ENCODE measurements around the gene TMEM225.
"Not testable (repeated sequence)": the region's sequence is repeated elsewhere in the genome, so short reads cannot be mapped to it uniquely, and the experiment has no call there.

TMEM225 gene

GRCh38 chr11:123885570-123885969 lies at the start of gene TMEM225:
Gene TMEM225 (minus strand): TSS chr11:123885670. CDS start chr11:123885425, 245 bp downstream.
- H3K9me3 ChIP-seq (ENCODE audit: control insufficient read depth in 2 of 2, low read length in 2 of 2) = no peaks in the 10 kb centered on the region
- H3K27me3 ChIP-seq (ENCODE audit: control insufficient read depth in 1 of 2, insufficient read depth in 2 of 2, low read length in 2 of 2) = no peaks in the 10 kb centered on the region
- H3K4me3 ChIP-seq (ENCODE audit: low read length in 2 of 2) = no peak within 1 kb of the TSS
- H3K27ac ChIP-seq (ENCODE audit: low read length) = no peak within 1 kb of the TSS
- H3K36me3 ChIP-seq (ENCODE audit: control insufficient read depth in 2 of 2, insufficient read depth in 2 of 2, low read length in 2 of 2) = no peaks in the 10 kb centered on the region
- H3K4me1 ChIP-seq (ENCODE audit: control insufficient read depth, insufficient read depth, low read length) = no peaks in the 10 kb centered on the region
- no peak within 1 kb of the TSS for H3K9ac ChIP-seq (ENCODE audit: low read length in 2 of 2)

- Histone ChIP-seq H3K4me1 (ENCODE audit: control insufficient read depth, insufficient read depth, low read length) (no peaks in the 10 kb centered on the region), H3K27ac (ENCODE audit: low read length) (no peak overlapping the region), H3K27me3 (ENCODE audit: control insufficient read depth in 1 of 2, insufficient read depth in 2 of 2, low read length in 2 of 2) (no peaks in the 10 kb centered on the region), H3K4me3 (ENCODE audit: low read length in 2 of 2) (no peak overlapping the region), H3K36me3 (ENCODE audit: control insufficient read depth in 2 of 2, insufficient read depth in 2 of 2, low read length in 2 of 2) (no peaks in the 10 kb centered on the region), H3K9me3 (ENCODE audit: control insufficient read depth in 2 of 2, low read length in 2 of 2) (no peaks in the 10 kb centered on the region), H3K9ac (ENCODE audit: low read length in 2 of 2) (no peak overlapping the region)
Observed at GRCh38 chr11:123924027-123924426, 38.6 kb upstream of the TMEM225 start.

- Histone ChIP-seq H3K27ac (ENCODE audit: low read length) (no peak overlapping the region), H3K4me3 (ENCODE audit: low read length in 2 of 2) (no peak overlapping the region), H3K4me1 (ENCODE audit: control insufficient read depth, insufficient read depth, low read length) (no peaks in the 10 kb centered on the region), H3K9me3 (ENCODE audit: control insufficient read depth in 2 of 2, low read length in 2 of 2) (no peaks in the 10 kb centered on the region), H3K27me3 (ENCODE audit: control insufficient read depth in 1 of 2, insufficient read depth in 2 of 2, low read length in 2 of 2) (no peaks in the 10 kb centered on the region), H3K36me3 (ENCODE audit: control insufficient read depth in 2 of 2, insufficient read depth in 2 of 2, low read length in 2 of 2) (no peaks in the 10 kb centered on the region), H3K9ac (ENCODE audit: low read length in 2 of 2) (no peak overlapping the region)
Observed at GRCh38 chr11:123920943-123921342, 35.5 kb upstream of the TMEM225 start.

GRCh38 chr11:123905826-123906225 lies 20.4 kb upstream of the TMEM225 start:
- Histone ChIP-seq H3K9me3 (ENCODE audit: control insufficient read depth in 2 of 2, low read length in 2 of 2) (no peaks in the 10 kb centered on the region), H3K27me3 (ENCODE audit: control insufficient read depth in 1 of 2, insufficient read depth in 2 of 2, low read length in 2 of 2) (no peaks in the 10 kb centered on the region), H3K4me3 (ENCODE audit: low read length in 2 of 2) (no peak overlapping the region), H3K4me1 (ENCODE audit: control insufficient read depth, insufficient read depth, low read length) (no peaks in the 10 kb centered on the region), H3K36me3 (ENCODE audit: control insufficient read depth in 2 of 2, insufficient read depth in 2 of 2, low read length in 2 of 2) (no peaks in the 10 kb centered on the region), H3K9ac (ENCODE audit: low read length in 2 of 2) (no peak overlapping the region), H3K27ac (ENCODE audit: low read length) (no peak overlapping the region)

GRCh38 chr11:123904932-123905331 lies 19.5 kb upstream of the TMEM225 start:
- Histone ChIP-seq H3K36me3 (ENCODE audit: control insufficient read depth in 2 of 2, insufficient read depth in 2 of 2, low read length in 2 of 2) (no peaks in the 10 kb centered on the region), H3K4me1 (ENCODE audit: control insufficient read depth, insufficient read depth, low read length) (no peaks in the 10 kb centered on the region), H3K27me3 (ENCODE audit: control insufficient read depth in 1 of 2, insufficient read depth in 2 of 2, low read length in 2 of 2) (no peaks in the 10 kb centered on the region), H3K9ac (ENCODE audit: low read length in 2 of 2) (no peak overlapping the region), H3K27ac (ENCODE audit: low read length) (no peak overlapping the region), H3K4me3 (ENCODE audit: low read length in 2 of 2) (no peak overlapping the region), H3K9me3 (ENCODE audit: control insufficient read depth in 2 of 2, low read length in 2 of 2) (no peaks in the 10 kb centered on the region)

- H3K9me3 ChIP-seq (ENCODE audit: control insufficient read depth in 2 of 2, low read length in 2 of 2) = no peaks in the 10 kb centered on the region
- no peaks in the 10 kb centered on the region for H3K36me3 ChIP-seq (ENCODE audit: control insufficient read depth in 2 of 2, insufficient read depth in 2 of 2, low read length in 2 of 2)
- H3K27ac ChIP-seq (ENCODE audit: low read length) = no peak overlapping the region
- H3K9ac ChIP-seq (ENCODE audit: low read length in 2 of 2) = no peak overlapping the region
- no peak overlapping the region for H3K4me3 ChIP-seq (ENCODE audit: low read length in 2 of 2)
- H3K27me3 ChIP-seq (ENCODE audit: control insufficient read depth in 1 of 2, insufficient read depth in 2 of 2, low read length in 2 of 2) = no peaks in the 10 kb centered on the region
- no peaks in the 10 kb centered on the region for H3K4me1 ChIP-seq (ENCODE audit: control insufficient read depth, insufficient read depth, low read length)
Observed at GRCh38 chr11:123903932-123904331, 18.5 kb upstream of the TMEM225 start.

GRCh38 chr11:123901867-123902266 lies 16.4 kb upstream of the TMEM225 start, which contains the start of gene OR8D4:
Gene OR8D4 (plus strand): TSS chr11:123902167. CDS start chr11:123906432, 4,265 bp downstream.
- no peaks in the 10 kb centered on the region for H3K4me1 ChIP-seq (ENCODE audit: control insufficient read depth, insufficient read depth, low read length)
- H3K27me3 ChIP-seq (ENCODE audit: control insufficient read depth in 1 of 2, insufficient read depth in 2 of 2, low read length in 2 of 2) = no peaks in the 10 kb centered on the region
- no peak within 1 kb of the TSS for H3K4me3 ChIP-seq (ENCODE audit: low read length in 2 of 2)

GRCh38 chr11:123899792-123900191 lies 14.3 kb upstream of the TMEM225 start:
- Histone ChIP-seq H3K9me3 (ENCODE audit: control insufficient read depth in 2 of 2, low read length in 2 of 2) (no peaks in the 10 kb centered on the region), H3K27me3 (ENCODE audit: control insufficient read depth in 1 of 2, insufficient read depth in 2 of 2, low read length in 2 of 2) (no peaks in the 10 kb centered on the region), H3K9ac (ENCODE audit: low read length in 2 of 2) (no peak overlapping the region), H3K27ac (ENCODE audit: low read length) (no peak overlapping the region), H3K4me1 (ENCODE audit: control insufficient read depth, insufficient read depth, low read length) (no peaks in the 10 kb centered on the region), H3K4me3 (ENCODE audit: low read length in 2 of 2) (no peak overlapping the region), H3K36me3 (ENCODE audit: control insufficient read depth in 2 of 2, insufficient read depth in 2 of 2, low read length in 2 of 2) (no peaks in the 10 kb centered on the region)

More at GRCh38 chr11:123901867-123902266, 16.4 kb upstream of the TMEM225 start, which contains the start of gene OR8D4:
- H3K36me3 ChIP-seq (ENCODE audit: control insufficient read depth in 2 of 2, insufficient read depth in 2 of 2, low read length in 2 of 2) = no peaks in the 10 kb centered on the region
- H3K9ac ChIP-seq (ENCODE audit: low read length in 2 of 2) = no peak within 1 kb of the TSS
- no peaks in the 10 kb centered on the region for H3K9me3 ChIP-seq (ENCODE audit: control insufficient read depth in 2 of 2, low read length in 2 of 2)
- H3K27ac ChIP-seq (ENCODE audit: low read length) = no peak within 1 kb of the TSS

- no peak overlapping the region for H3K9ac ChIP-seq (ENCODE audit: low read length in 2 of 2)
Observed at GRCh38 chr11:123892031-123892430, 6.6 kb upstream of the TMEM225 start.

GRCh38 chr11:123880912-123881311 lies 4.6 kb downstream of the TMEM225 start:
- no peak overlapping the region for H3K9ac ChIP-seq (ENCODE audit: low read length in 2 of 2)
- H3K27me3 ChIP-seq (ENCODE audit: control insufficient read depth in 1 of 2, insufficient read depth in 2 of 2, low read length in 2 of 2) = no peaks in the 10 kb centered on the region
- H3K27ac ChIP-seq (ENCODE audit: low read length) = no peak overlapping the region
- H3K36me3 ChIP-seq (ENCODE audit: control insufficient read depth in 2 of 2, insufficient read depth in 2 of 2, low read length in 2 of 2) = no peaks in the 10 kb centered on the region
- H3K4me3 ChIP-seq (ENCODE audit: low read length in 2 of 2) = no peak overlapping the region
- H3K4me1 ChIP-seq (ENCODE audit: control insufficient read depth, insufficient read depth, low read length) = no peaks in the 10 kb centered on the region
- no peaks in the 10 kb centered on the region for H3K9me3 ChIP-seq (ENCODE audit: control insufficient read depth in 2 of 2, low read length in 2 of 2)

More at GRCh38 chr11:123892031-123892430, 6.6 kb upstream of the TMEM225 start:
- Histone ChIP-seq H3K27me3 (ENCODE audit: control insufficient read depth in 1 of 2, insufficient read depth in 2 of 2, low read length in 2 of 2) (no peaks in the 10 kb centered on the region), H3K27ac (ENCODE audit: low read length) (no peak overlapping the region), H3K4me3 (ENCODE audit: low read length in 2 of 2) (no peak overlapping the region), H3K9me3 (ENCODE audit: control insufficient read depth in 2 of 2, low read length in 2 of 2) (no peaks in the 10 kb centered on the region), H3K4me1 (ENCODE audit: control insufficient read depth, insufficient read depth, low read length) (no peaks in the 10 kb centered on the region), H3K36me3 (ENCODE audit: control insufficient read depth in 2 of 2, insufficient read depth in 2 of 2, low read length in 2 of 2) (no peaks in the 10 kb centered on the region)

GRCh38 chr11:123867795-123868194 lies 17.7 kb downstream of the TMEM225 start:
- H3K9ac ChIP-seq (ENCODE audit: low read length in 2 of 2); H3K4me3 ChIP-seq (ENCODE audit: low read length in 2 of 2); H3K36me3 ChIP-seq (ENCODE audit: control insufficient read depth in 2 of 2, insufficient read depth in 2 of 2, low read length in 2 of 2); H3K9me3 ChIP-seq (ENCODE audit: control insufficient read depth in 2 of 2, low read length in 2 of 2); H3K27me3 ChIP-seq (ENCODE audit: control insufficient read depth in 1 of 2, insufficient read depth in 2 of 2, low read length in 2 of 2); H3K4me1 ChIP-seq (ENCODE audit: control insufficient read depth, insufficient read depth, low read length); H3K27ac ChIP-seq (ENCODE audit: low read length): not testable (repeated sequence)
